Stimulated activated CD4-positive, alpha-beta T cell treated with anti-CD3 and anti-CD28 coated beads, Interleukin-12 subunit alpha, Interleukin-12 subunit beta, amount 100 ng/mL, for 24 hours (primary cell): ENCODE results near the gene PHLDB2.

Experiments
- DNase-seq, 2 experiments: peaks; one replicate each; pipeline ENCODE4 v3.0.0-alpha.2; 2020; ENCODE audit warnings: low read depth in 2 of 2

The PHLDB2 gene

GRCh38 chr3:111882799-111883198 lies 23.7 kb downstream of the PHLDB2 start:
- no peak for DNase-seq

GRCh38 chr3:111884411-111885018 lies 25.4 kb downstream of the PHLDB2 start:
- no peak for DNase-seq

GRCh38 chr3:111885578-111885977 lies 26.5 kb downstream of the PHLDB2 start:
- DNase-seq: no peak

- no peak for DNase-seq
Measured at GRCh38 chr3:111890051-111890580, 31.1 kb downstream of the PHLDB2 start.

GRCh38 chr3:111892070-111892469 lies 33.0 kb downstream of the PHLDB2 start:
- DNase-seq: no peak

GRCh38 chr3:111895071-111895470 lies 36.0 kb downstream of the PHLDB2 start:
- no peak for DNase-seq

- DNase-seq: no peak
Measured at GRCh38 chr3:111899966-111900365, 40.9 kb downstream of the PHLDB2 start.

- DNase-seq: no peak
Measured at GRCh38 chr3:111901637-111902036, 42.6 kb downstream of the PHLDB2 start.

- no peak for DNase-seq
Measured at GRCh38 chr3:111902534-111902933, 43.5 kb downstream of the PHLDB2 start.

GRCh38 chr3:111903067-111903511 lies 44.0 kb downstream of the PHLDB2 start:
- DNase-seq: no peak

- no peak for DNase-seq
Measured at GRCh38 chr3:111904376-111905241, 45.5 kb downstream of the PHLDB2 start.

GRCh38 chr3:111906656-111907055 lies 47.6 kb downstream of the PHLDB2 start:
- DNase-seq: no peak

GRCh38 chr3:111907151-111907550 lies 48.1 kb downstream of the PHLDB2 start:
- no peak for DNase-seq

GRCh38 chr3:111910806-111911205 lies 51.7 kb downstream of the PHLDB2 start:
- no peak for DNase-seq

- no peak for DNase-seq
Measured at GRCh38 chr3:111911446-111911845, 52.4 kb downstream of the PHLDB2 start.

- no peak for DNase-seq
Measured at GRCh38 chr3:111913163-111913763, 54.2 kb downstream of the PHLDB2 start.

- DNase-seq: no peak
Measured at GRCh38 chr3:111915905-111916304, 56.8 kb downstream of the PHLDB2 start.

GRCh38 chr3:111917300-111917699 lies 58.2 kb downstream of the PHLDB2 start:
- no peak for DNase-seq

GRCh38 chr3:111919370-111920065 lies 60.5 kb downstream of the PHLDB2 start:
- no peak for DNase-seq

GRCh38 chr3:111921181-111921580 lies 62.1 kb downstream of the PHLDB2 start:
- no peak for DNase-seq

GRCh38 chr3:111923095-111923771 lies 64.2 kb downstream of the PHLDB2 start:
- no peak for DNase-seq
